Occipital lobe (tissue), 2 donors: ENCODE data around the gene ZNF14. TPM values are rescaled to one million over a fixed set of nuclear protein-coding genes. Genes with fewer than 3 reads are reported as not detected.

Experiments used
- small RNA-seq: library from RNA; depleted of rRNA; stranded (forward); fragments of <200 nt; gene quantifications from one replicate; pipeline ENCODE3, GENCODE V24; 2014
- total RNA-seq: library from RNA; depleted of rRNA; stranded (reverse); fragments of >200 nt; gene quantifications from one replicate; pipeline ENCODE4 v1.2.3, GENCODE V29; 2014

Gene ZNF14
- total RNA-seq, 1 donor from 2014 or later: 30.3 TPM

Small RNA genes within 50 kb of the gene (small RNA-seq; reads per million reads assigned to genes)
- not detected for gene AC011458.2
- not detected for gene AC011477.5

Other genes with a start within 250 kb of the ZNF14 start
- gene TSSK6, start 217.6 kb downstream of the ZNF14 start, total RNA-seq: 1.2 TPM
- gene NDUFA13, start 216.9 kb downstream of the ZNF14 start, total RNA-seq: 60.4 TPM
- 1.6 TPM for gene YJEFN3, start 204.2 kb downstream of the ZNF14 start, total RNA-seq
- gene CILP2, start 194.8 kb downstream of the ZNF14 start, total RNA-seq: 0.62 TPM
- 14.8 TPM for gene PBX4, start 114.4 kb downstream of the ZNF14 start, total RNA-seq
- 13.3 TPM for gene LPAR2, start 104.9 kb downstream of the ZNF14 start, total RNA-seq
- gene GMIP, start 89.5 kb downstream of the ZNF14 start, total RNA-seq: 14.3 TPM
- 19.8 TPM for gene ATP13A1, start 69.4 kb downstream of the ZNF14 start, total RNA-seq
- 12.2 TPM for gene ZNF101, start 64.3 kb downstream of the ZNF14 start, total RNA-seq
- 69.3 TPM for gene ZNF506, start 88.6 kb upstream of the ZNF14 start, total RNA-seq
- 44.3 TPM for gene ZNF253, start 132.8 kb upstream of the ZNF14 start, total RNA-seq
- gene ZNF93, start 167.8 kb upstream of the ZNF14 start, total RNA-seq: 27.0 TPM